GM23338 (cell line): ENCODE results near the gene ADAMTSL4. TPM values are rescaled to one million over a fixed set of nuclear protein-coding genes. Genes with fewer than 3 reads are reported as not detected.
"Not testable (repeated sequence)": the region's sequence is repeated elsewhere in the genome, so short reads cannot be mapped to it uniquely, and the experiment has no call there.

Experiments used
- ATAC-seq: fragments of 200-7000 bp; cut with Tn5 transposase; 3 replicates; pipeline ENCODE4 v1.9.1; 2020
- DNase-seq: peaks from one replicate; pipeline ENCODE4 v3.0.0-alpha.2; 2015; ENCODE audit warnings: low spot score
- H2AFZ ChIP-seq: fragments of 200-600 bp; sonication (generic); 2 replicates; pipeline ENCODE4 v1.8.0; 2016; ENCODE audit warnings: antibody characterized with exemption, mild to moderate bottlenecking, moderate library complexity
- H3F3A ChIP-seq: fragments of 200-600 bp; sonication (generic); replicated peaks from 2 replicates; pipeline ENCODE4 v1.8.0; 2017; ENCODE audit warnings: antibody characterized with exemption, mixed run types, low read depth
- H3K27ac ChIP-seq: fragments of 200-600 bp; sonication (generic); 2 replicates; pipeline ENCODE4 v1.6.1; 2016; ENCODE audit warnings: low read depth
- H3K27me3 ChIP-seq: fragments of 200-600 bp; sonication (generic); 2 replicates; pipeline ENCODE4 v1.8.0; 2016; ENCODE audit warnings: mild to moderate bottlenecking, mixed run types, moderate library complexity; ENCODE audit not compliant: insufficient read depth
- H3K36me3 ChIP-seq: fragments of 200-600 bp; sonication (generic); 2 replicates; pipeline ENCODE4 v1.8.0; 2016; ENCODE audit warnings: mild to moderate bottlenecking; ENCODE audit not compliant: insufficient read depth
- H3K4me1 ChIP-seq: fragments of 200-600 bp; sonication (generic); 2 replicates; pipeline ENCODE4 v1.8.0; 2016; ENCODE audit warnings: mild to moderate bottlenecking, moderate library complexity; ENCODE audit not compliant: insufficient read depth
- H3K4me2 ChIP-seq: fragments of 200-600 bp; sonication (generic); 2 replicates; pipeline ENCODE4 v1.7.1; 2017; ENCODE audit warnings: mixed run types
- H3K4me3 ChIP-seq: fragments of 200-600 bp; sonication (generic); 2 replicates; pipeline ENCODE4 v1.6.1; 2016; ENCODE audit warnings: mixed run types
- H3K79me2 ChIP-seq: fragments of 200-600 bp; sonication (generic); replicated peaks from 2 replicates; pipeline ENCODE4 v1.8.0; 2017; ENCODE audit warnings: mild to moderate bottlenecking; ENCODE audit not compliant: insufficient read depth
- H3K9me2 ChIP-seq: fragments of 200-600 bp; sonication (generic); 2 replicates; pipeline ENCODE4 v1.8.0; 2017; ENCODE audit not compliant: insufficient read depth
- H4K20me1 ChIP-seq: fragments of 200-600 bp; sonication (generic); replicated peaks from 2 replicates; pipeline ENCODE4 v1.8.0; 2017; ENCODE audit warnings: mild to moderate bottlenecking; ENCODE audit not compliant: insufficient read depth
- H3K27ac Mint-ChIP-seq: 2 replicates; pipeline ENCODE4 v1.8.0; 2020; ENCODE audit warnings: inconsistent platforms, mild to moderate bottlenecking, moderate library complexity, mixed read lengths
- H3K27me3 Mint-ChIP-seq: 3 replicates; pipeline ENCODE4 v1.8.0; 2022; ENCODE audit warnings: low read depth, mild to moderate bottlenecking, moderate library complexity, mixed read lengths, inconsistent platforms; ENCODE audit not compliant: insufficient read depth, poor library complexity
- H3K36me3 Mint-ChIP-seq: 3 replicates; pipeline ENCODE4 v1.8.0; 2021; ENCODE audit warnings: low read depth, mild to moderate bottlenecking, inconsistent platforms, moderate library complexity, mixed read lengths
- H3K4me1 Mint-ChIP-seq: 3 replicates; pipeline ENCODE4 v1.8.0; 2020; ENCODE audit warnings: mild to moderate bottlenecking, inconsistent platforms, mixed read lengths
- H3K4me3 Mint-ChIP-seq: 3 replicates; pipeline ENCODE4 v1.8.0; 2021; ENCODE audit warnings: moderate library complexity, mild to moderate bottlenecking, inconsistent platforms, mixed read lengths
- H3K9me3 Mint-ChIP-seq: 3 replicates; pipeline ENCODE4 v1.8.0; 2020; ENCODE audit warnings: moderate library complexity, mild to moderate bottlenecking, inconsistent platforms, mixed read lengths
- EZH2phosphoT487 ChIP-seq: fragments of 200-600 bp; sonication (generic); IDR thresholded peaks from one replicate; pipeline ENCODE4 v1.8.1; 2018; ENCODE audit warnings: antibody characterized with exemption; ENCODE audit not compliant: unreplicated experiment
- ZNF331 ChIP-seq: fragments of 250-450 bp; sonication (Bioruptor Pico); IDR thresholded peaks from 2 replicates; pipeline ENCODE4 v1.5.0; 2020; ENCODE audit warnings: low read depth, mild to moderate bottlenecking, moderate library complexity
- polyA plus RNA-seq: library from polyadenylated mRNA; unstranded; fragments of >200 nt; fragmentation: Nextera tagmentation; extraction: Ambion mirVana; gene quantifications from 2 replicates; pipeline ENCODE4 v1.2.1, GENCODE V29; 2016
- total RNA-seq: library from RNA; depleted of rRNA; stranded (reverse); fragments of >200 nt; shearing (Covaris generic); gene quantifications from 2 replicates; pipeline ENCODE4 v1.2.3, GENCODE V29; 2014
- TF ChIP-seq, protein P1 (sequence below): fragments of 250-450 bp; sonication (Bioruptor Pico); IDR thresholded peaks from 2 replicates; pipeline ENCODE4 v1.5.0; 2020; ENCODE audit warnings: mild to moderate bottlenecking, moderate library complexity
- TF ChIP-seq, protein P2 (sequence below): IDR thresholded peaks from one replicate; pipeline ENCODE4 v1.6.1; 2018; ENCODE audit warnings: antibody characterized with exemption; ENCODE audit not compliant: unreplicated experiment

Gene ADAMTSL4
- total and polyA plus RNA-seq, 2 experiments from 2014 or later, result 5.3 to 5.8 TPM

DNA sequence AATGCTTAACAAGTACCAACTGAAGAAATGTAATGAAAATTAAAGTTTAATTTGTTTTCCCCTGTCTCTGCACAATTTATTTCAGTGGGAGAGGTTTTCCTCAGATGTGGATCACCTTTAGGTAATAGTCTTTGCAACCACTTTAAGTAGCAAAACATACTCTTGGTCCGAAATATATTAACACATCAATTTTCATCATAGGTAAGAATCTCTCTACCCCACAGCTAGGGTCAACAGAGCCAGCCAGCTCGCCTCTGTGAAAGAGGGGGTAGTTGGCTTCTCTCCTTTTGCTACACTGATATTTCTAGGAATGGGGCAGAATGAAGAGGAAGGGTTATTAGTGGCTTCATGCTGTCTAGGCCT is 55.0 kb downstream of the ADAMTSL4 start (continued):
- TF ChIP-seq, protein P1, sequence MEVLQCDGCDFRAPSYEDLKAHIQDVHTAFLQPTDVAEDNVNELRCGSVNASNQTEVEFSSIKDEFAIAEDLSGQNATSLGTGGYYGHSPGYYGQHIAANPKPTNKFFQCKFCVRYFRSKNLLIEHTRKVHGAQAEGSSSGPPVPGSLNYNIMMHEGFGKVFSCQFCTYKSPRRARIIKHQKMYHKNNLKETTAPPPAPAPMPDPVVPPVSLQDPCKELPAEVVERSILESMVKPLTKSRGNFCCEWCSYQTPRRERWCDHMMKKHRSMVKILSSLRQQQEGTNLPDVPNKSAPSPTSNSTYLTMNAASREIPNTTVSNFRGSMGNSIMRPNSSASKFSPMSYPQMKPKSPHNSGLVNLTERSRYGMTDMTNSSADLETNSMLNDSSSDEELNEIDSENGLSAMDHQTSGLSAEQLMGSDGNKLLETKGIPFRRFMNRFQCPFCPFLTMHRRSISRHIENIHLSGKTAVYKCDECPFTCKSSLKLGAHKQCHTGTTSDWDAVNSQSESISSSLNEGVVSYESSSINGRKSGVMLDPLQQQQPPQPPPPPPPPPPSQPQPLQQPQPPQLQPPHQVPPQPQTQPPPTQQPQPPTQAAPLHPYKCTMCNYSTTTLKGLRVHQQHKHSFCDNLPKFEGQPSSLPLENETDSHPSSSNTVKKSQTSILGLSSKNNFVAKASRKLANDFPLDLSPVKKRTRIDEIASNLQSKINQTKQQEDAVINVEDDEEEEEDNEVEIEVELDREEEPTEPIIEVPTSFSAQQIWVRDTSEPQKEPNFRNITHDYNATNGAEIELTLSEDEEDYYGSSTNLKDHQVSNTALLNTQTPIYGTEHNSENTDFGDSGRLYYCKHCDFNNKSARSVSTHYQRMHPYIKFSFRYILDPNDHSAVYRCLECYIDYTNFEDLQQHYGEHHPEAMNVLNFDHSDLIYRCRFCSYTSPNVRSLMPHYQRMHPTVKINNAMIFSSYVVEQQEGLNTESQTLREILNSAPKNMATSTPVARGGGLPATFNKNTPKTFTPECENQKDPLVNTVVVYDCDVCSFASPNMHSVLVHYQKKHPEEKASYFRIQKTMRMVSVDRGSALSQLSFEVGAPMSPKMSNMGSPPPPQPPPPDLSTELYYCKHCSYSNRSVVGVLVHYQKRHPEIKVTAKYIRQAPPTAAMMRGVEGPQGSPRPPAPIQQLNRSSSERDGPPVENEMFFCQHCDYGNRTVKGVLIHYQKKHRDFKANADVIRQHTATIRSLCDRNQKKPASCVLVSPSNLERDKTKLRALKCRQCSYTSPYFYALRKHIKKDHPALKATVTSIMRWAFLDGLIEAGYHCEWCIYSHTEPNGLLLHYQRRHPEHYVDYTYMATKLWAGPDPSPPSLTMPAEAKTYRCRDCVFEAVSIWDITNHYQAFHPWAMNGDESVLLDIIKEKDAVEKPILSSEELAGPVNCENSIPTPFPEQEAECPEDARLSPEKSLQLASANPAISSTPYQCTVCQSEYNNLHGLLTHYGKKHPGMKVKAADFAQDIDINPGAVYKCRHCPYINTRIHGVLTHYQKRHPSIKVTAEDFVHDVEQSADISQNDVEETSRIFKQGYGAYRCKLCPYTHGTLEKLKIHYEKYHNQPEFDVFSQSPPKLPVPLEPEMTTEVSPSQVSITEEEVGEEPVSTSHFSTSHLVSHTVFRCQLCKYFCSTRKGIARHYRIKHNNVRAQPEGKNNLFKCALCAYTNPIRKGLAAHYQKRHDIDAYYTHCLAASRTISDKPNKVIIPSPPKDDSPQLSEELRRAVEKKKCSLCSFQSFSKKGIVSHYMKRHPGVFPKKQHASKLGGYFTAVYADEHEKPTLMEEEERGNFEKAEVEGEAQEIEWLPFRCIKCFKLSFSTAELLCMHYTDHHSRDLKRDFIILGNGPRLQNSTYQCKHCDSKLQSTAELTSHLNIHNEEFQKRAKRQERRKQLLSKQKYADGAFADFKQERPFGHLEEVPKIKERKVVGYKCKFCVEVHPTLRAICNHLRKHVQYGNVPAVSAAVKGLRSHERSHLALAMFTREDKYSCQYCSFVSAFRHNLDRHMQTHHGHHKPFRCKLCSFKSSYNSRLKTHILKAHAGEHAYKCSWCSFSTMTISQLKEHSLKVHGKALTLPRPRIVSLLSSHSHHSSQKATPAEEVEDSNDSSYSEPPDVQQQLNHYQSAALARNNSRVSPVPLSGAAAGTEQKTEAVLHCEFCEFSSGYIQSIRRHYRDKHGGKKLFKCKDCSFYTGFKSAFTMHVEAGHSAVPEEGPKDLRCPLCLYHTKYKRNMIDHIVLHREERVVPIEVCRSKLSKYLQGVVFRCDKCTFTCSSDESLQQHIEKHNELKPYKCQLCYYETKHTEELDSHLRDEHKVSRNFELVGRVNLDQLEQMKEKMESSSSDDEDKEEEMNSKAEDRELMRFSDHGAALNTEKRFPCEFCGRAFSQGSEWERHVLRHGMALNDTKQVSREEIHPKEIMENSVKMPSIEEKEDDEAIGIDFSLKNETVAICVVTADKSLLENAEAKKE (CRISPR knock-in tag), result no peak
- no peak for TF ChIP-seq ZNF331 (CRISPR knock-in tag)
- TF ChIP-seq, protein P2, sequence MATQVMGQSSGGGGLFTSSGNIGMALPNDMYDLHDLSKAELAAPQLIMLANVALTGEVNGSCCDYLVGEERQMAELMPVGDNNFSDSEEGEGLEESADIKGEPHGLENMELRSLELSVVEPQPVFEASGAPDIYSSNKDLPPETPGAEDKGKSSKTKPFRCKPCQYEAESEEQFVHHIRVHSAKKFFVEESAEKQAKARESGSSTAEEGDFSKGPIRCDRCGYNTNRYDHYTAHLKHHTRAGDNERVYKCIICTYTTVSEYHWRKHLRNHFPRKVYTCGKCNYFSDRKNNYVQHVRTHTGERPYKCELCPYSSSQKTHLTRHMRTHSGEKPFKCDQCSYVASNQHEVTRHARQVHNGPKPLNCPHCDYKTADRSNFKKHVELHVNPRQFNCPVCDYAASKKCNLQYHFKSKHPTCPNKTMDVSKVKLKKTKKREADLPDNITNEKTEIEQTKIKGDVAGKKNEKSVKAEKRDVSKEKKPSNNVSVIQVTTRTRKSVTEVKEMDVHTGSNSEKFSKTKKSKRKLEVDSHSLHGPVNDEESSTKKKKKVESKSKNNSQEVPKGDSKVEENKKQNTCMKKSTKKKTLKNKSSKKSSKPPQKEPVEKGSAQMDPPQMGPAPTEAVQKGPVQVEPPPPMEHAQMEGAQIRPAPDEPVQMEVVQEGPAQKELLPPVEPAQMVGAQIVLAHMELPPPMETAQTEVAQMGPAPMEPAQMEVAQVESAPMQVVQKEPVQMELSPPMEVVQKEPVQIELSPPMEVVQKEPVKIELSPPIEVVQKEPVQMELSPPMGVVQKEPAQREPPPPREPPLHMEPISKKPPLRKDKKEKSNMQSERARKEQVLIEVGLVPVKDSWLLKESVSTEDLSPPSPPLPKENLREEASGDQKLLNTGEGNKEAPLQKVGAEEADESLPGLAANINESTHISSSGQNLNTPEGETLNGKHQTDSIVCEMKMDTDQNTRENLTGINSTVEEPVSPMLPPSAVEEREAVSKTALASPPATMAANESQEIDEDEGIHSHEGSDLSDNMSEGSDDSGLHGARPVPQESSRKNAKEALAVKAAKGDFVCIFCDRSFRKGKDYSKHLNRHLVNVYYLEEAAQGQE, result no peak
- TF ChIP-seq EZH2phosphoT487, result no peak

DNA sequence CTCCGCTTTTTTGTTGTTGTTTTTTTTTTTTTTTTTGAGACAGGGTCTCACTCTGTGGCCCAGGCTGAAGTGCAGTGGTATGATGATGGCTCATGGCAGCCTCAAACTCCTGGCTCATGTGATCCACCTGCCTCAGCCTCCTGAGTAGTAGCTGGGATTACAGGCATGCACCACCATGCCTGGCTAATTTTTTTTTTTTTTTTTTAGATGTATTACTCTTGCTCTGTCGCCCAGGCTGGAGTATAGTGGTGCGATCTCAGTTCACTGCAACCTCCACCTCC is 56.2 kb downstream of the ADAMTSL4 start:
- Histone ChIP-seq H3K4me1 (peaks cover 16% of the 10 kb centered on the region), H3K27ac (peak overlapping the region; percentile 84)
- not testable (repeated sequence) for H2AFZ ChIP-seq, H3F3A ChIP-seq, H4K20me1 ChIP-seq, H3K9me2 ChIP-seq, ATAC-seq, H3K36me3 Mint-ChIP-seq, DNase-seq, H3K4me3 Mint-ChIP-seq, H3K79me2 ChIP-seq, H3K9me3 Mint-ChIP-seq, H3K36me3 ChIP-seq, H3K27me3 ChIP-seq, H3K4me2 ChIP-seq, H3K27me3 Mint-ChIP-seq, H3K4me3 ChIP-seq
- peaks cover 20% of the 10 kb centered on the region for H3K4me1 Mint-ChIP-seq
- H3K27ac Mint-ChIP-seq, result peak overlapping the region; percentile 98; the same call in 1 of the 2 replicates
